HG02938 (cell line): ENCODE data around the gene TUBA3E.
"Not testable (repeated sequence)": the region's sequence is repeated elsewhere in the genome, so short reads cannot be mapped to it uniquely, and the experiment has no call there.

Experiments
- ATAC-seq: cut with Tn5 transposase; IDR thresholded peaks from one replicate; pipeline ENCODE4 v1.9.1; 2021; ENCODE audit warnings: mild to moderate bottlenecking, moderate library complexity; ENCODE audit not compliant: unreplicated experiment

The TUBA3E gene

DNA sequence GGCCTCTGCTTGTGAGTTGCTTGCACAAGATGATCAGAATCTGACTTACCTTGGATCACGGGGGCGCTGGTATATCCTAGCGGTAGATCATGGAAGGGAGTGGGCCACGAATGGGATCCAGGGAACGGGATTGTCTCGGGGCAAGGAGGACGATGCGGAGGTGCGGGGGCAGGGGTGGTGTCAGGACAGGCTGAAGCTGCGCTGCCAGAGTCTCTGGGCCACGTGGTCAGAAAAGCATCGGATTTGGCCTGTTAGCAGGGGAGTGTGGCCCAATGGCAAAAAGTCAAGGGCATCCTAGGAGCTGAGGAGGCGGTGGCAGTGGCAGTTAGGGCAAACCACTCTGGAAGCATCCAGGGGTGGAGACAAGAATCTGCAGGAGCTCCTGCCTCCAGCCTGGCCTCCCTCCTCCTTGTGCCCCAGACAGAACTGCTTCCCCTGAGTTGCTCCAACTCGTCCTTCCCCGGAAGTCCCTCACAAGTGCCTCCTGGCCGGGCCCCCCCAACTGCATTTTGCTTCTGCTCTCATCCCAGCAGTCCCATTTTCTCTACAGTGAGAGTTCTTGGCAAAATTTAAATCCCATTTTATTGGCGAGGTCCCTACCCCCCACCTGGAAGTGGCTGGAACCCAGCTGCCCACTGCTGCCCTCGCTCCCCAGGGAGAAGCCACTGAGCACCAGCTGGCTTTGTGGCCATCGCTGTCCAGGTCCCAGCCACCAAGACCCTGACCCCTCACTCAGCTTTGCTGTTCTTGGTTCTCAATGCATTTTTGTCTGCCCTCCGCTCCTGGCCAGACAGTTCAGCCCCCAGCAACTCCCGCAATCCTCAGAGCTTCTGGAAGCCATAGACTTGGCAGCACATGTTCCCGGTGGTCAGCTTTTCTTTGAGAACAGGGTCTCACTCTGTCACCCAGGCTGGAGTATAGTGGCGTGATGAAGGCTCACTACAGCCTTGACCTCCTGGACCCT lies 47.8 kb downstream of the TUBA3E start:
- ATAC-seq: no peak

DNA sequence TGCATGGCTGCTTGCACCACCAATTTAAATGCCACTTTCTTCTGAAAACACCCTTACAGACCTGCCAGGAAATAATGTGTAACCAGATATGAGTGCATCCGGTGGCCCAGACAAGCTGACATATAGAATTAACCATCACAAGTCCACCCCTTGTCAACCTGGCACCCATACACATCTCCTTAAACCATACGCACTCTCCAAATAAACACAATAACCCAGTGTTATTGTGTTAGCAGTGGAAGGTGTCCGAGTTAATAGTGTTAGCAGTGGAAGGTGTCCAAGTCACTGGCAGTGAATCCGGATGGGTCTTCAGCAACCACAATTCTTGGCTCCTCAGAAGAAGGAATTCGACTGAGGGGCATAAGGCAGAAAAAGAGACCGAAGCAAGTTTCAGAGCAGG lies 49.7 kb downstream of the TUBA3E start:
- not testable (repeated sequence) for ATAC-seq

- peak; percentile 78 for ATAC-seq
Observed at GRCh38 chr2:130145006-130145414, 53.2 kb downstream of the TUBA3E start, which contains the start of gene CCDC74B. CCDC74B (minus strand) TSS chr2:130145112; CDS start chr2:130144996, 116 bp downstream.

DNA sequence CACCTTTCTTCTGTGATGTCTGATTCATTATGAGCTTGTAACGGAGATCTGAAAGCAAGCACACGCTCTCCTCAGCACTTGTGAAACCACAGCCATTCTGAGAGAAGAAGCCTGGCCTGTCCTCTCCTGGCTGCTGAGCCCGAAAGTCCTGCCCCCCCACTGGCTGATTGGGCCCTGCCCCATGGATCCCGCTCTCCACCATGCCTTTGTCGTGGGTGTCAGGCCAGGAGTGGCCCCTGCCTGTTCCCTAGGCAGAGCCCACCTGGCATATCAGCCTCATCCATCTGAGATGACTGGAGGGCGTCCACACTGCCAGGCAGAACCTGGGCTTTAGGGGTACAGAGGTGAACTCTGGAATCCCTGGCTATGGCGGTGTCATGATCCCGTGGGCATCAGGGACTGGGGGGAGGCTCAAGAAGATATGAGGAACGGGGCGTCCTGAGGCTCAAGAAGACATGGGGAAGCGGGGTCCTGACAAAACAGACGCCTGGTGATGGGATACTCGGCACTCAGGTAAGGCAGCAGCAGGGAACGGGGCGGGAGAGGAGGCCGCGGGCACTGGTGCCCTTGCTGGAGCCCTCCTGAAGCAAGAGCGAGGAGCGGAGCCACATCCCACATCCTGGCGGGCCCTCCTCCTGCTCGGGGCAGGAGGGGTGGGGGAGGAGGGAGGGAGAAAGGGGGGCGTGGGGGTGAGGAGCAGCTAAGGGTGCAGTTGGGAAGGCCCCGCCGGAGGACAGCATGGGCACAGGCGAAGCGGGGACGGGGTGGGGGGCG lies 54.8 kb downstream of the TUBA3E start:
- not testable (repeated sequence) for ATAC-seq

DNA sequence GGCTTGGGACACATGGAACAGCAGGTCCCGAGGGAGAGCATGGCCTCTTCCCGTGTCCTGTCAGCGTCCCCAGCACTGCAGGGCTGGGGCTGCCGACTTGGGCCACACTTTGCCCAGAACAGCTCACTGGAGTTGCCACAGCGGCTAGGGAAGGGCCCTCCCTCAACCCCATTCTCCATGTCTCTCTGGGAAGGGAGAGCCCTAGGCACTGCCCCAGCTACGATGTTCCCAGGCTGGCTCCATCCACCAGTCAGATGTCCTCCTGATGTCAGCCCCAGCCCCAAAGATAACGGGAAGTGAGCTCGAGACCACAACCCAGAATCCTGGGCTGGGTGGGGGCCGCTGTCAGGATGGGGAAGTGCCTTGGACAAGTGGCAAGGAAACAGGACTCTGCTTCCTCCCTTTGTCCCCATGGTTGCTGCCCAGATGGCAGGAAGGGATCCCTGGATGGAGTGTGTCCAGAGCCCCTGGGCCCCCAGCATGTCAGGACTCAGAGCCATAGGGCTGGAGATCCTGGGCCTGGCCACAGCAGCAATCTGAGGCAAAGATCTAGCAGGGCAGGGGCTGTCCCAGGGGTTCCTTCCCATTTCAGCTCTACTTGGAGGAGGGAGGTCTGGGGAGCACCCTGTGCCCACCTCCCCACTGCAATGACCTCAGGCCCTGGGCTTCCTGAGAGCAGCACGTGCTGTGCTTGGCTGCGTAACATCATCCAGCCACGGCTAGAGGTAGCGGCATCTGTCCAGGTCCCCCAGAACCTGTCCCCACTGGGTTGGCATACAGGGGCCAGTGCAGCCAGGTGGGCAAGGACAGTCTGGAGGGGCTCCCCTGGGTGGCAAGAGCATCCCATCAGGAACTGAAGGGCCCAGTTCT lies 55.6 kb downstream of the TUBA3E start:
- not testable (repeated sequence) for ATAC-seq
